Natural killer cell treated with Interleukin-12 subunit alpha and Interleukin-12 subunit beta and Interleukin-15 and Interleukin-18, amount 100 ng/mL, for 72 hours (primary cell): ENCODE measurements around the gene PAX5. TPM values are rescaled to one million over a fixed set of nuclear protein-coding genes. Genes with fewer than 3 reads are reported as not detected.

ENCODE experiments used
- ATAC-seq, 2 donors: fragments of 150-1000 bp; cut with Tn5 transposase in 1 of 2; sonication (Bioruptor Pico), chemical (Tn5 transposase) in 1 of 2; 2 replicates each; pipeline ENCODE4 v1.10.0; 2021
- DNase-seq: peaks from one replicate; pipeline ENCODE4 v3.0.0; 2022; ENCODE audit warnings: low spot score
- H3K27ac Mint-ChIP-seq, 2 donors: 1 replicate in 1 of 2; 2 replicates in 1 of 2; pipeline ENCODE4 v1.8.0; 2022; ENCODE audit warnings: mixed read lengths in 2 of 2, mild to moderate bottlenecking in 1 of 2, moderate library complexity in 1 of 2
- H3K27me3 Mint-ChIP-seq, 2 donors: 1 replicate in 1 of 2; 2 replicates in 1 of 2; pipeline ENCODE4 v1.8.0; 2022; ENCODE audit warnings: mixed read lengths in 2 of 2
- H3K36me3 Mint-ChIP-seq: one replicate; pipeline ENCODE4 v1.8.0; 2022; ENCODE audit warnings: mixed read lengths
- H3K4me1 Mint-ChIP-seq, 2 donors: 1 replicate in 1 of 2; 2 replicates in 1 of 2; pipeline ENCODE4 v1.8.0; 2022; ENCODE audit warnings: low read depth in 2 of 2, mixed read lengths in 2 of 2, mild to moderate bottlenecking in 1 of 2
- H3K4me3 Mint-ChIP-seq: one replicate; pipeline ENCODE4 v1.8.0; 2022; ENCODE audit warnings: mixed read lengths
- H3K9me3 Mint-ChIP-seq: 2 replicates; pipeline ENCODE4 v1.8.0; 2022; ENCODE audit warnings: mixed read lengths
- total RNA-seq, 2 donors: library from RNA; stranded (reverse); gene quantifications; one replicate each; pipeline ENCODE4 v1.2.3, GENCODE V29; 2022

PAX5 gene
- total RNA-seq, 2 donors from 2014 or later: 0.29 to 2.1 TPM

DNA sequence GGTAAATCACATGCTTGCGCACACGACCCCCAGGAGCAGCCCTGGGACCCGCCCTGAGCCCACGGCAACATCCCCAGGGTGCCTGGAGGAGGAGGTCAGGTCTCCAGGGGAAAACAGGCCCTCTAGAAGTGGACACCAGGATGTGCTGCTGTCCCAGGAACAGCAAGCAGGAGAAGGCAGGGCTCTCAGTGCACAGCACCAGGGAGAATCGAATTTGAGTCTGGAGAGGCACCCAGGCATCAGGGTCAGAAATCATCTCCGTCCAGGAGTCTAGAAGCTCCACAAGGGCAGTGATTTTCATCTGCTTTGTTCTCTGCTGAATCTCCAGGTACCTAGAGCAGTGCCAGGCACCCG is 93.6 kb downstream of the PAX5 start:
- ATAC-seq (no peak), DNase-seq (no peak)
- H3K27ac Mint-ChIP-seq: no peak overlapping the region
- H3K4me1 Mint-ChIP-seq: no peaks in the 10 kb centered on the region
- peaks cover 10 to 16% of the 10 kb centered on the region in 2 donors for H3K27me3 Mint-ChIP-seq
- H3K4me3 Mint-ChIP-seq: no peak overlapping the region
- H3K36me3 Mint-ChIP-seq: no peaks in the 10 kb centered on the region
- no peaks in the 10 kb centered on the region for H3K9me3 Mint-ChIP-seq

- no peak for DNase-seq
- no peak for ATAC-seq
- Mint-ChIP-seq H3K4me3 (no peak overlapping the region), H3K9me3 (no peaks in the 10 kb centered on the region), H3K4me1 (no peaks in the 10 kb centered on the region), H3K36me3 (no peaks in the 10 kb centered on the region), H3K27me3 (peaks cover 10 to 16% of the 10 kb centered on the region in 2 donors), H3K27ac (no peak overlapping the region)
Measured at GRCh38 chr9:36939655-36940499, 94.2 kb downstream of the PAX5 start.

DNA sequence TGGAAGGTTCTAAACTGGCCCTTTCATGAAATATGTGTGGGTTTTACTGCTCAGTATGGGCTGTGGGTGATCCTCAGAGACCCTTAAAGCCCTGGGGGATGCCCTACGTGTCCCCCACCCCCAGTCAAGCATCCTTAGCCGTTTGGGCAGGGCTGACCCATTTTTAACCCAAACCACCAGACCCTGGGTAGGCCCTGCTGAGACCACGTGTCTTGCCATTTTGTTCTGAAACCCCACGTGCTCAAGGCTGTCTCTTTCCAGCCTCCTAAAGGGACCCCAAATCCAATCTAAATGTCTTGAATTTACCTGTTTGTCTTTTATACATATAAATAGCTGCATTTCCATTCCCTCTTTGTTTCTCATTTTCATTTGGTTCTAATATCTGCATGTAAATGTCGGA is 94.9 kb downstream of the PAX5 start:
- ATAC-seq: no peak
- H3K4me3 Mint-ChIP-seq: no peak overlapping the region
- no peaks in the 10 kb centered on the region for H3K4me1 Mint-ChIP-seq

DNA sequence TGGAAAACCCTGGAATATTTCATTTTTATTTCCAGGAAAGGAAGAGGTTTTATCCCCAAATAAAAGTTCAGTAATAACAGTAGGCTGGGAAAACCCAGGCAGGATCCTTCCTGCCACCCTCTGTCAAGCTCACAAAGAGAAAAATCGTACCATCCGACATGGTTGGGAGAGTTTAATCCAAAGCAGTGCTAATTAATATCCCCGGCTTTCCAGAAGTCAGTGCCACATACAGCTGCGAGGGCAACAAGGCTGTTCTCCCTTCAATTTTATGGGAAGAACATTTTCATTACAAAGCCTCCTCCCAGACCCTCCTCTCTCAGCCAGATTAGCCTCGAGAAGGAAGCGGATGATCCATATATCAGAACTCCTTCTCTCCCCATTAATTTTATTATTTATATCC is 95.5 kb downstream of the PAX5 start:
- ATAC-seq (no peak), DNase-seq (no peak)
- Mint-ChIP-seq H3K27me3 (peaks cover 10 to 16% of the 10 kb centered on the region in 2 donors), H3K9me3 (no peaks in the 10 kb centered on the region), H3K36me3 (no peaks in the 10 kb centered on the region), H3K27ac (no peak overlapping the region), H3K4me1 (no peaks in the 10 kb centered on the region), H3K4me3 (no peak overlapping the region)

More for the DNA sequence above, 94.9 kb downstream of the PAX5 start:
- no peak for DNase-seq
- H3K27ac Mint-ChIP-seq: no peak overlapping the region
- peaks cover 10 to 16% of the 10 kb centered on the region in 2 donors for H3K27me3 Mint-ChIP-seq
- H3K36me3 Mint-ChIP-seq: no peaks in the 10 kb centered on the region
- H3K9me3 Mint-ChIP-seq: no peaks in the 10 kb centered on the region

- Mint-ChIP-seq H3K4me1 (no peaks in the 10 kb centered on the region), H3K27ac (no peak overlapping the region), H3K27me3 (peaks cover 10 to 16% of the 10 kb centered on the region in 2 donors), H3K9me3 (no peaks in the 10 kb centered on the region), H3K4me3 (no peak overlapping the region), H3K36me3 (no peaks in the 10 kb centered on the region)
- ATAC-seq: no peak
- no peak for DNase-seq
Measured at GRCh38 chr9:36937951-36938350, 96.1 kb downstream of the PAX5 start.

DNA sequence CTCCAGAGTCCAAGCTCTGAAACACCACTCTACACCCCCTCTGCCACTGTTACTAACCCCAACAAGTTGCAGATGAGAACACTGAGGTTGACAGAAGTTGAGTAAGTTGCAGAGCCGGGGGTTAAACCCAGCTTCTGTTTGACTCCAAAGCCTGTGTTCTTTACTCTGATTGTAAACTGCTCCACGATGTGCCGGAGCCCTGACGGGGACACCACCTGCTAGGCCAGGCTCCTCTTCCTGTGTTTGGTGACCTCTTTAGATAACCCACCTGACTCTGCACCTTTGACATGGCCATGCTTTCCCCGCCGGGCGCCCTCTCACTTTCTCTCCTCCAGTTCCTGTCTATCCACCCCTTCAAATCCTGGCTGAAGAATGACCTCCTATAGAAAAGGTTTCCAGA is 96.7 kb downstream of the PAX5 start:
- H3K27ac Mint-ChIP-seq: no peak overlapping the region
- H3K4me3 Mint-ChIP-seq: no peak overlapping the region
- no peak for ATAC-seq
- no peaks in the 10 kb centered on the region for H3K4me1 Mint-ChIP-seq
- peaks cover under 1% of the 10 kb centered on the region for H3K9me3 Mint-ChIP-seq
- peaks cover 13 to 16% of the 10 kb centered on the region in 2 donors for H3K27me3 Mint-ChIP-seq
- H3K36me3 Mint-ChIP-seq: peaks cover 2% of the 10 kb centered on the region
- no peak for DNase-seq

DNA sequence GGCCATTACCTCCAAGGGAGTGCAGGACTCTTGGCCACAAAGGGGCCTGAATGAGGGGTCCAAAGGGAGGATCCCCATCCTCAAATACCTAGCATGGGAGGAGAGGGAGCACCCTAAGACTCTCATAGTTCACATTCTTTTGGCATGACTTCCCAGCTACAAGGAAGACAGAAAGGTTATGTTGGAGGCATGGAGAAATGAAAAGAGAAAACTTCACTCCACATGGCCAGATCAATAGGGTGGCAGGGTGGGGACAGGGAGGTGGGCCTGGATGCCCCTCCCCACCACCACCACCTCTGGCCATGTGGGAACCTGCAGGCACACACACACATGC is 97.6 kb downstream of the PAX5 start:
- Mint-ChIP-seq H3K4me1 (no peaks in the 10 kb centered on the region), H3K4me3 (no peak overlapping the region), H3K27me3 (peaks cover 17% of the 10 kb centered on the region in 2 donors), H3K27ac (no peak overlapping the region), H3K9me3 (peaks cover 3% of the 10 kb centered on the region), H3K36me3 (peaks cover 5% of the 10 kb centered on the region)
- ATAC-seq (no peak), DNase-seq (no peak)

- ATAC-seq (peak in 1 of 2 donors; percentile 57), DNase-seq (no peak)
- H3K27me3 Mint-ChIP-seq: peaks cover 14 to 17% of the 10 kb centered on the region in 2 donors
- no peaks in the 10 kb centered on the region for H3K4me1 Mint-ChIP-seq
- peaks cover 3% of the 10 kb centered on the region for H3K9me3 Mint-ChIP-seq
- H3K27ac Mint-ChIP-seq: no peak overlapping the region
- peaks cover 5% of the 10 kb centered on the region for H3K36me3 Mint-ChIP-seq
- peak overlapping the region; percentile 24 for H3K4me3 Mint-ChIP-seq
Measured at GRCh38 chr9:36935768-36936497, 98.1 kb downstream of the PAX5 start.

DNA sequence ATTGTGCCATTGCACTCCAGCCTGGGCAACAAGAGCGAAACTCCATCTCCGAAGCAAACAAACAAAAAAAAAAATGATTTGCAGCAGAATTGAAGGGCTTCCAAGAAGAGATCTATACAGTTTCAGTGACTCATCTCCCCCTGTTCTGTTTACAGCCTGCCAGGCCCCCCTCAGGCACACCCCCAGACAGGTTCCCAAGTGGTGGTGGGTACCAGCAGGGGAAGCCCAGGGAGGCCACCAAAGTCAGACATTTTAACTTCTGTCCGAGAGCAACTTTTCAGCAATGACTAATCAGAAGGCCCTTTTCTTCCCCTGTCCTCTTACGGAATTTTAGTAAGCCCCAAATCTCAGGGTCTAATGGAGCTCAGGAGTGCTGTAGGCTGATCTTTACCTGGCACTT is 98.7 kb downstream of the PAX5 start:
- DNase-seq (no peak), ATAC-seq (peak in 1 of 2 donors; percentile 67)
- Mint-ChIP-seq H3K27ac (no peak overlapping the region), H3K9me3 (peaks cover 3% of the 10 kb centered on the region), H3K36me3 (peaks cover 5% of the 10 kb centered on the region), H3K4me1 (no peaks in the 10 kb centered on the region), H3K4me3 (peak overlapping the region; percentile 24), H3K27me3 (peaks cover 14 to 17% of the 10 kb centered on the region in 2 donors)

- ATAC-seq: no peak
- peaks cover 15 to 17% of the 10 kb centered on the region in 2 donors for H3K27me3 Mint-ChIP-seq
Measured at GRCh38 chr9:36934478-36935065, 99.5 kb downstream of the PAX5 start.

GRCh38 chr9:36933676-36934215 is 100.3 kb downstream of the PAX5 start:
- no peak for ATAC-seq

More at GRCh38 chr9:36934478-36935065, 99.5 kb downstream of the PAX5 start:
- peaks cover 3% of the 10 kb centered on the region for H3K9me3 Mint-ChIP-seq
- DNase-seq: no peak
- H3K4me3 Mint-ChIP-seq: peak overlapping the region; percentile 16
- H3K4me1 Mint-ChIP-seq: peaks cover 2 to 4% of the 10 kb centered on the region in 2 donors
- H3K36me3 Mint-ChIP-seq: peaks cover 5% of the 10 kb centered on the region
- H3K27ac Mint-ChIP-seq: no peak overlapping the region

GRCh38 chr9:36932198-36932597 is 101.9 kb downstream of the PAX5 start:
- Mint-ChIP-seq H3K4me3 (no peak overlapping the region), H3K4me1 (peaks cover 18 to 19% of the 10 kb centered on the region in 2 donors), H3K27ac (no peak overlapping the region), H3K9me3 (peaks cover 3% of the 10 kb centered on the region), H3K27me3 (peaks cover 14 to 17% of the 10 kb centered on the region in 2 donors), H3K36me3 (peaks cover 5% of the 10 kb centered on the region)
- DNase-seq (no peak), ATAC-seq (no peak)

More at GRCh38 chr9:36933676-36934215, 100.3 kb downstream of the PAX5 start:
- H3K4me1 Mint-ChIP-seq: peaks cover 10 to 11% of the 10 kb centered on the region in 2 donors
- peaks cover 5% of the 10 kb centered on the region for H3K36me3 Mint-ChIP-seq
- DNase-seq: no peak
- H3K27ac Mint-ChIP-seq: no peak overlapping the region
- peaks cover 3% of the 10 kb centered on the region for H3K9me3 Mint-ChIP-seq
- H3K4me3 Mint-ChIP-seq: no peak overlapping the region
- H3K27me3 Mint-ChIP-seq: peaks cover 14 to 15% of the 10 kb centered on the region in 2 donors

- Mint-ChIP-seq H3K4me1 (peaks cover 19 to 21% of the 10 kb centered on the region in 2 donors), H3K36me3 (peaks cover 5% of the 10 kb centered on the region), H3K27ac (no peak overlapping the region), H3K9me3 (peaks cover 3% of the 10 kb centered on the region), H3K27me3 (peaks cover 14 to 15% of the 10 kb centered on the region in 2 donors), H3K4me3 (no peak overlapping the region)
- DNase-seq (no peak), ATAC-seq (no peak)
Measured at GRCh38 chr9:36930941-36931340, 103.1 kb downstream of the PAX5 start.

- ATAC-seq (no peak), DNase-seq (no peak)
- Mint-ChIP-seq H3K36me3 (peaks cover 5% of the 10 kb centered on the region), H3K27ac (peak overlapping the region; percentile 73 to 84), H3K27me3 (peaks cover 17 to 21% of the 10 kb centered on the region in 2 donors), H3K9me3 (peaks cover 3% of the 10 kb centered on the region), H3K4me3 (peak overlapping the region; percentile 64), H3K4me1 (peaks cover 24 to 30% of the 10 kb centered on the region in 2 donors)
Measured at GRCh38 chr9:36929350-36929675, 104.8 kb downstream of the PAX5 start.
